ENCODE data around the gene CASKIN2. TPM values are rescaled to one million over a fixed set of nuclear protein-coding genes. Genes with fewer than 3 reads are reported as not detected.

Gene CASKIN2
- polyA plus RNA-seq, 2 of the 4 experiments (the other 2 are of a cell fraction), result 3.6 to 11.2 TPM

GRCh38 chr17:75518201-75518600 lies 2.9 kb upstream of the CASKIN2 start (continued):
- TF ChIP-seq EHF (CRISPR knock-in tag; IDR thresholded peaks at IDR 0.05) (no peak), CEBPB (IDR thresholded peaks at IDR 0.05) (no peak), TFCP2L1 (CRISPR knock-in tag; IDR thresholded peaks at IDR 0.05) (no peak)

DNA sequence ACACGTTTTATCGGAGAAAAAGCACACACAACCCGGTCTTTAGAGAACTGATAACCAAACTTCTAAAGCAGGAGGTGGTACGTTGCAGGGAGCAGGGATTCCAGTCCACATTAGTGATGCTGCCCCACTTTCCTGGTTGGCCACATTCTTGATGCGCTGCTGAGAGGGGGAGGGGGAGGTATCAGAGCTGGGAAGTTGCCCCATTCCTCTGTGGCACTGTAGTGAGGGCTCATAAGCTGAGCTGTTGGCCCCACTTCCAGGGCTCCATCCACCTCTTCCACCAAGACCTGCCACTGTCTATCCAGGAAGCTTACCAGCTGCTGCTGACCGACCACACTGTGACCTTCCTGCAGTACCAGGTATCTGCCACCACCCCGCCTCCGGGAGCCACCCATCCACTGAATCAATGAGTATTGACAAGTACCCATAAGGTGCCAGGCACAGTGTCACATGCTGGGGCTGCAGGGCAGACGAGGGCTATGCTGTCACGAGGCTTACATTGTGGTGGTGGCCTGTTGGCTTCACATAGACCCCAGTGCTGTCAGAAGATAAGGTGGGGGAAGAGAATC lies 2.0 kb upstream of the CASKIN2 start:
- peak in 1 of 2 experiments; percentile 81 for DNase-seq (ENCODE audit: low read depth in 1 of 2, low spot score in 1 of 2)

DNA sequence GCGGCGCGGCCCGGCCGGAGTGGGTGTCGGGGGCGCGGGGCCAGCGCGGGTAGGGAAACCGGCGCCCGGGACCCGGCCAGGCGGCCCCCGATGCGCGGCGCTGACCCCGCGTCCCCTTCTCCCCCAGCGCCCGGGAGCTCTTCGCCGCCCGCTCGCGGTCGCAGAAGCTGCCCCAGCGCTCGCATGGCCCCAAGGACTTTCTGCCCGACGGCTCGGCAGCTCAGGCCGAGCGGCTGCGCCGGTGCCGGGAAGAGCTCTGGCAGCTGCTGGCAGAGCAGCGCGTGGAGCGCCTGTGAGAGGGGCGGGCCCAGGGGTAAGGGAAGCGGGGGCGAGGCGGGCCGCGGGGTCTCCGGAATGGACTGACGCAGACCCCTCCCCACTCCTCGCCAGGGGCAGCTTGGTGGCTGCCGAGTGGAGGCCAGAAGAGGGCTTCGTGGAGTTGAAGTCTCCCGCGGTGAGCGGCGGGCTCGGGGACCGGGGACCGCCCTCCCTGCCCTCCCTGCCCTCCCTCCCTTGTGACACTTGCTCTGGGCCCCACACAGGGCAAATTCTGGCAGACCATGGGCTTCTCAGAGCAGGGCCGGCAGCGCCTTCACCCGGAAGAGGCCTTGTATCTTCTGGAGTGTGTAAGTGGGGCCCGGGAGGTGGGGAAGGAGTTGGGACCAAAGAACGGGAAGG lies 1.4 kb upstream of the CASKIN2 start:
- no peak for FAIRE-seq
- H3K4me2 ChIP-seq, result peak overlapping the region; percentile 98
- no peaks in the 10 kb centered on the region for H3K9me3 ChIP-seq
- peak overlapping the region; percentile 91 to 98 for H3K27ac ChIP-seq
- TF ChIP-seq NR3C1 (IDR thresholded peaks at IDR 0.05) (no peak), MYC (IDR thresholded peaks at IDR 0.05; ENCODE audit: borderline replicate concordance, low read length) (peak; percentile 51; the same call in 1 of the 2 replicates), JUN (IDR thresholded peaks at IDR 0.05) (peak in 1 of 2 experiments; percentile 36; a peak in 2 of 5 replicates)
- peak overlapping the region; percentile 89 for H3K4me3 ChIP-seq
- under 1% methylated on average over 7 of the region's 65 CpGs for WGBS (ENCODE audit: missing lambda C conversion rate)
- ATAC-seq, result peak in 1 of 2 experiments; percentile 15; a peak in 3 of 6 replicates
- POLR2A ChIA-PET, result interaction anchor here (0.5 to 1.7 kb wide), 12 partner anchors 8 to 263 kb away, joined by 3 to 19 read pairs (median 4); partner anchors contain the start of genes GRB2, LLGL2, MIF4GD and SLC25A19
- DNase-seq (ENCODE audit: low read depth in 1 of 2, low spot score in 1 of 2), result peak in 1 of 2 experiments; percentile 52
- H3K4me1 ChIP-seq, result peaks cover 36% of the 10 kb centered on the region
- CTCF ChIA-PET, result interaction anchor here (0.7 to 7.1 kb wide), 53 partner anchors 8 to 380 kb away, joined by 3 to 55 read pairs (median 5); partner anchors contain the start of genes LLGL2, MIF4GD, SMIM5 and TMEM94

More for the DNA sequence above, 2.0 kb upstream of the CASKIN2 start:
- WGBS (ENCODE audit: missing lambda C conversion rate), result 38% methylated on average over 10 of the region's 10 CpGs
- TF ChIP-seq EHF (CRISPR knock-in tag; IDR thresholded peaks at IDR 0.05), result no peak
- no peak for ATAC-seq
- no peaks in the 10 kb centered on the region for H3K9me3 ChIP-seq
- H3K4me1 ChIP-seq, result peaks cover 29% of the 10 kb centered on the region
- ChIA-PET CTCF (interaction anchor here (1.0 to 7.1 kb wide), 18 partner anchors 9 to 233 kb away, joined by 3 to 55 read pairs (median 8); partner anchors contain the start of gene SMIM5), POLR2A (interaction anchor here (0.8 to 1.7 kb wide), 3 partner anchors 7 to 61 kb away, joined by 4 to 19 read pairs (median 12); partner anchors contain the start of genes LLGL2 and TMEM94)
- H3K27ac ChIP-seq, result peak overlapping the region; percentile 91 to 98
- H3K4me3 ChIP-seq, result peak overlapping the region; percentile 89
- no peak for FAIRE-seq
- peak overlapping the region; percentile 98 for H3K4me2 ChIP-seq

GRCh38 chr17:75516255-75516618 lies 900 bp upstream of the CASKIN2 start, which contains the start of gene TSEN54:
TSEN54 (plus strand) TSS chr17:75516528; CDS start chr17:75516561, 33 bp downstream.
- WGBS (ENCODE audit: missing lambda C conversion rate), result 8% methylated on average over 4 of the region's 45 CpGs
- no peaks in the 10 kb centered on the region for H3K9me3 ChIP-seq
- DNase-seq (ENCODE audit: low read depth in 1 of 2, low spot score in 1 of 2) (peak; percentile 93 to 98), FAIRE-seq (no peak), ATAC-seq (peak; percentile 80 to 90)
- H3K27ac ChIP-seq, result peak within 1 kb of the TSS; percentile 91 to 98
- POLR2A ChIA-PET, result interaction anchor here (0.6 to 1.7 kb wide), 10 partner anchors 9 to 264 kb away, joined by 3 to 19 read pairs (median 5); partner anchors contain the start of genes GRB2, LLGL2, MIF4GD and SLC25A19
- peak within 1 kb of the TSS; percentile 98 for H3K4me2 ChIP-seq
- peaks cover 38% of the 10 kb centered on the region for H3K4me1 ChIP-seq
- CTCF ChIA-PET, result interaction anchor here (0.6 to 7.1 kb wide), 53 partner anchors 8 to 380 kb away, joined by 3 to 55 read pairs (median 5); partner anchors contain the start of genes GALK1, LLGL2, MIF4GD and SMIM5
- peak within 1 kb of the TSS; percentile 89 for H3K4me3 ChIP-seq
- TF ChIP-seq ZSCAN20 (CRISPR knock-in tag; IDR thresholded peaks at IDR 0.05) (0 out of 2 replicates have a peak, but pooled peaks have one; percentile 29), POLR2A (IDR thresholded peaks at IDR 0.05; ENCODE audit: low read length) (peak; percentile 69), SMC3 (IDR thresholded peaks at IDR 0.05) (no peak; the same call in 2 of the 3 replicates), HOXB13 (CRISPR knock-in tag; IDR thresholded peaks at IDR 0.05; ENCODE audit: low read depth) (no peak), CEBPB (IDR thresholded peaks at IDR 0.05) (no peak), FOSL2 (IDR thresholded peaks at IDR 0.05) (no peak), FOSL2 (CRISPR knock-in tag; IDR thresholded peaks at IDR 0.05) (no peak; the same call in 1 of the 2 replicates), NPAS2 (CRISPR knock-in tag; IDR thresholded peaks at IDR 0.05; ENCODE audit: borderline replicate concordance) (no peak), RNF2 (IDR thresholded peaks at IDR 0.05; ENCODE audit: borderline replicate concordance, low read depth) (no peak; the same call in 1 of the 2 replicates), TFCP2L1 (CRISPR knock-in tag; IDR thresholded peaks at IDR 0.05) (no peak), EP300 (IDR thresholded peaks at IDR 0.05) (no peak), MYC (IDR thresholded peaks at IDR 0.05; ENCODE audit: borderline replicate concordance, low read length) (0 out of 2 replicates have a peak, but pooled peaks have one; percentile 11), ZNF302 (CRISPR knock-in tag; IDR thresholded peaks at IDR 0.05) (no peak), GATA3 (IDR thresholded peaks at IDR 0.05; ENCODE audit: borderline replicate concordance) (no peak), MAFK (IDR thresholded peaks at IDR 0.05; ENCODE audit: partially characterized antibody) (no peak), HES2 (IDR thresholded peaks at IDR 0.05) (no peak), JUNB (IDR thresholded peaks at IDR 0.05) (no peak), MAZ (IDR thresholded peaks at IDR 0.05; ENCODE audit: borderline replicate concordance, low read depth, low read length) (peak; percentile 84; the same call in 1 of the 2 replicates), CBX2 (IDR thresholded peaks at IDR 0.05; ENCODE audit: borderline replicate concordance, low read depth) (no peak), PHF8 (IDR thresholded peaks at IDR 0.05; ENCODE audit: borderline replicate concordance, low read depth) (no peak), CHD2 (IDR thresholded peaks at IDR 0.05; ENCODE audit: low read length, partially characterized antibody) (no peak), POLR2AphosphoS2 (conservative IDR thresholded peaks at IDR 0.05; ENCODE audit: low read length) (no peak), SREBF2 (IDR thresholded peaks at IDR 0.05) (no peak)
- TF ChIP-seq, protein P1, sequence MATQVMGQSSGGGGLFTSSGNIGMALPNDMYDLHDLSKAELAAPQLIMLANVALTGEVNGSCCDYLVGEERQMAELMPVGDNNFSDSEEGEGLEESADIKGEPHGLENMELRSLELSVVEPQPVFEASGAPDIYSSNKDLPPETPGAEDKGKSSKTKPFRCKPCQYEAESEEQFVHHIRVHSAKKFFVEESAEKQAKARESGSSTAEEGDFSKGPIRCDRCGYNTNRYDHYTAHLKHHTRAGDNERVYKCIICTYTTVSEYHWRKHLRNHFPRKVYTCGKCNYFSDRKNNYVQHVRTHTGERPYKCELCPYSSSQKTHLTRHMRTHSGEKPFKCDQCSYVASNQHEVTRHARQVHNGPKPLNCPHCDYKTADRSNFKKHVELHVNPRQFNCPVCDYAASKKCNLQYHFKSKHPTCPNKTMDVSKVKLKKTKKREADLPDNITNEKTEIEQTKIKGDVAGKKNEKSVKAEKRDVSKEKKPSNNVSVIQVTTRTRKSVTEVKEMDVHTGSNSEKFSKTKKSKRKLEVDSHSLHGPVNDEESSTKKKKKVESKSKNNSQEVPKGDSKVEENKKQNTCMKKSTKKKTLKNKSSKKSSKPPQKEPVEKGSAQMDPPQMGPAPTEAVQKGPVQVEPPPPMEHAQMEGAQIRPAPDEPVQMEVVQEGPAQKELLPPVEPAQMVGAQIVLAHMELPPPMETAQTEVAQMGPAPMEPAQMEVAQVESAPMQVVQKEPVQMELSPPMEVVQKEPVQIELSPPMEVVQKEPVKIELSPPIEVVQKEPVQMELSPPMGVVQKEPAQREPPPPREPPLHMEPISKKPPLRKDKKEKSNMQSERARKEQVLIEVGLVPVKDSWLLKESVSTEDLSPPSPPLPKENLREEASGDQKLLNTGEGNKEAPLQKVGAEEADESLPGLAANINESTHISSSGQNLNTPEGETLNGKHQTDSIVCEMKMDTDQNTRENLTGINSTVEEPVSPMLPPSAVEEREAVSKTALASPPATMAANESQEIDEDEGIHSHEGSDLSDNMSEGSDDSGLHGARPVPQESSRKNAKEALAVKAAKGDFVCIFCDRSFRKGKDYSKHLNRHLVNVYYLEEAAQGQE (IDR thresholded peaks at IDR 0.05), result peak; percentile 84; the same call in 1 of the 2 replicates

Measured in A549 (cell line).